Bone marrow (tissue), 2 donors: ENCODE data around the gene MS4A6A.
A peak's percentile ranks its signal among the peaks of the same experiment; 100 is the strongest.
"Not testable (repeated sequence)": the region's sequence is repeated elsewhere in the genome, so short reads cannot be mapped to it uniquely, and the experiment has no call there.

ENCODE experiments used
- DNase-seq, 2 donors: peaks; one replicate each; lab custom pipeline; 2025; lab: John Stamatoyannopoulos, UW

Gene MS4A6A

GRCh38 chr11:60182541-60183330 is at the start of gene MS4A6A:
TSS of gene MS4A6A (minus strand) at chr11:60183083. CDS start at chr11:60181727, 1,356 bp downstream.
- peak in 1 of 2 donors; percentile 13 for DNase-seq

- DNase-seq = no peak
These were observed 47.8 kb upstream of the MS4A6A start for GRCh38 chr11:60230681-60231080.

- no peak for DNase-seq
These were observed 39.3 kb upstream of the MS4A6A start for GRCh38 chr11:60222141-60222540.

GRCh38 chr11:60221692-60222091 is 38.8 kb upstream of the MS4A6A start:
- no peak for DNase-seq

- no peak for DNase-seq
These were observed 38.3 kb upstream of the MS4A6A start for GRCh38 chr11:60221181-60221580.

GRCh38 chr11:60214386-60214785 is 31.5 kb upstream of the MS4A6A start:
- DNase-seq = no peak

- DNase-seq = no peak
These were observed 28.3 kb upstream of the MS4A6A start for GRCh38 chr11:60211206-60211605.

DNA sequence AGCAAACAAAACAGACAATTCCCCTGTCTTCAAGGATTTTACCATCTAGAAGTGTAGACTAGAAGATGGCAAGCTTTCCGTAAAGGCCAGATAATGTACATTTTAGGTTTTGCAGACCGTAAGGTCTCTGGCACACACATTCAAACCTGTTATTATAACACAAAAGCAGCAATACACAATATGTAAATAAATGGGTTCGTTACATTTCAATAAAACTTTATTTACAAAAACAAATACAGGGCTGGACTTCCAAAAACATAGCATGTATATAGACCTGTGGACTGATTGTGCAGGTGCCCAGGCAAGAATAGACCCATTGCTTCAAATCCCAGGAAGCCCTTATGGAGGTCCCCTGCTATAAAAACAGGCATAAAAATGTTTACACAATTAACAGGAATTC is 27.1 kb upstream of the MS4A6A start:
- no peak for DNase-seq

GRCh38 chr11:60208951-60209350 is 26.1 kb upstream of the MS4A6A start:
- no peak for DNase-seq

DNA sequence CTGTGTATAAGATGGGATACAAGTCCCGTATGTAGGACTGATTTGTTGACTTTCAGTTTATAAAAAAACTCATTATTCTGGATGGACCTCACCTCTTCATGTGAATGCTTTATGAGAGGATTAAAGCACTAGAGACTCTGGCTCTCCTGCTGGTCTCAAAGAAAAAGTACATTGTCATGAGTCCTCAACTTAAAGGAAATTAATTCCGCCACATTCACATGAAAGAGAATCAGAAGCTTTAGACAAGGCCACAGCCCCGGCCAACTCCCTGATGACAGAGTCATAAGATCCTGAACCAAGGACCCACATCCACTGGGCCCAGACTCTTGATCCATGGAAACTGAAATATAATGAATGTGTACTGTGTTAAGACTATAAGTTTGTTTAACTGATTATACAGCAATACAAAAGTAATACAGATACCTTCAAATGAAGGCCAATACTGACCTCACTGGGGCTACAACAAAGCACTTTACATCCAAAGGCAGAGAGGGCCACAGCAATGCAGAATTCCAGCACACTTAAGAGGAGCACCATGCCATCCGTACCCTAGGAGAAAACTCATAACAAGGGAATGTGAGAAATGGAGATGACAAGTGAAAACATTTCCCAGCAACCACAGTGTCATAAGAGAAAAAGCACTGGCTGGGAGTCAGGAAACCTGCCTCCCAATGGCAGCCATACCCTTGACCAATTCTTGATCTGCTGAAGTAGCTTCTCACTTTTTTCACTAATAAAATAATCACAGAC is 25.4 kb upstream of the MS4A6A start:
- no peak for DNase-seq

DNA sequence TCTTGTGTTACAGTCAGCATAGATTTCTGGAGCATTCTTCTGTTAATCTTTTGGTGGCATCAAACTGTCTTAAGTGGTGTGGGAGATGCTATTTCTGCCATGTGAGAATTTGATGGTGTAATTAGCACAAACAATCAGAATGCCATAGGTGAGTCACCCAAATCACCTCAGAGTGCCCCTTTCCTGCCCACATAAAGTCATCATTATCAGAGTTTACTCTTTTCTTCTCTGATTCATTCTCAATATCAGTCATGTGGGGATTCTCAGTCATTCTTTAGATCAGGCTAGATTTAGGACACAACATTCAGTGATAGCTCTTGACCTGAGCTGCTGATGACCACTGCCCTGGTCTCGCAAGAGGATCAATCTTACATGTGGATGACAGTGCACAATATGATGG is 23.7 kb upstream of the MS4A6A start:
- DNase-seq = no peak

DNA sequence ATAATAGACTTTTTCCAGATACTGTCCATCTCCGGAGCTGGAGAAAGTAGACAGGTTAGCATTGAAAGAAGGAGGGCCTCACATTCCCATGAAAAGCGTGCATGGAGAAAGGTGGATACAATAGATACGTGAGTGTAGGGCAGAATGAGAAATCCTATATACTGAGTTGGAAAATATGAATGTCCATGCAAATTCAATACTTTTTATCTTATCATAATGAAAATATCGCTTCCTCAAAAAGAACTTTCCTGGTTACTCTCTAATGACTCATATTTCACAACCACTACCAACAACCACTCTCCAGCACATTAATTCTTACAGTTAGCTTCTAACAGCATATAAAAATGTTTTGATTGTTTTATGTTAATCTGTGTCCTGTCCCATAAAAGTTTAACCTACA is 22.0 kb upstream of the MS4A6A start:
- DNase-seq = no peak

- DNase-seq = not testable (repeated sequence)
These were observed 18.5 kb upstream of the MS4A6A start for GRCh38 chr11:60201334-60201733.

DNA sequence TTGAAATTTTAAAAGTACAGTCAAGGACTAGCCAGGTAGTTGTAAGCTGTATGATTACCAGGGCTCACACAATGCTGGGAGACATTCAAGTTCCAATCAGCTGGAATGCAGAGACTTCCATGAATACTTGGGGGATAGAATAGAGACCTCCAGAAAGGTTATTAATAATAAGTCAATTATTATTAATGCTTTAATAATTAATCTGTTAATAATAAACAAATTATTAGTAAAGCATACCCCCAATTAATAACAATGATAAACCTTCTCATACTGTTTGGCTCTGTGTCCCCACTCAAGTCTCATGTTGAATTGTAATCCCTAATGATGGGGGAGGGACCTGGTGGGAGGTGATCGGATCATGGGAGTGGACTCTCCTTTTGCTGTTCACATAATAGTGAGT is 14.6 kb upstream of the MS4A6A start:
- no peak for DNase-seq

- no peak for DNase-seq
These were observed 13.1 kb upstream of the MS4A6A start for GRCh38 chr11:60195923-60196368.

DNA sequence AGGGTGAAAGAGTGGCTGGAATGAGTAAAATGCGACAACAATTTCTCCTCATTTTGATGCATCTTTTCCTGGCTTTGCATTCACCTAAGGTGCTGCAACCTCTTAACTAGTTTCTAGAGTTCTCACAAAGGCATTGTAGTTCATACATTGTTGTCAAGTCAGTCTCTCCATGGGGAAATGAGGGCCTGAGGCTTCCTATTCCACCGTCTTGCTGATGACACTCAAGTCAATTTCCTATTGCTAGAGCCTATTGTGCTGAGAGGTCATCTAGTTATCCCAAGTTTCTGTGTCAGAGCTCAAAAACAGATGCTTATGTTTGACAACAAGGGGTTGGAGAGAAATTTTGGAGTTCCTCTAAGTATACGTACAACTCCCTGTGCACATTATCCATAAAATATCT is 11.6 kb upstream of the MS4A6A start:
- no peak for DNase-seq

GRCh38 chr11:60193687-60194433 is 11.0 kb upstream of the MS4A6A start:
- peak in 1 of 2 donors; percentile 56 for DNase-seq

GRCh38 chr11:60192564-60192963 is 9.7 kb upstream of the MS4A6A start:
- DNase-seq = not testable (repeated sequence)

- DNase-seq = peak in 1 of 2 donors; percentile 72
These were observed 5.6 kb upstream of the MS4A6A start for GRCh38 chr11:60188481-60188880.

GRCh38 chr11:60186128-60186527 is 3.2 kb upstream of the MS4A6A start:
- DNase-seq = not testable (repeated sequence)

- not testable (repeated sequence) for DNase-seq
These were observed 2.6 kb upstream of the MS4A6A start for GRCh38 chr11:60185512-60185827.

- DNase-seq = no peak
These were observed 2.1 kb upstream of the MS4A6A start for GRCh38 chr11:60184824-60185511.
